Measurements from ENCODE around the gene NYNRIN. TPM values are rescaled to one million over a fixed set of nuclear protein-coding genes. Genes with fewer than 3 reads are reported as not detected.

NYNRIN gene
- total and polyA plus RNA-seq, 2 donors (not counting 3 experiments of a cell fraction or from before 2014, with no cell fraction given): 37.2 to 42.8 TPM

GRCh38 chr14:24422694-24423601 is 24.1 kb downstream of the NYNRIN start:
- intact Hi-C loops (cut with micrococcal nuclease) (no loop called here), dilution Hi-C loops (cut with MboI; ENCODE audit: extremely low pct_ligation_motif_present, low sequenced_read_pairs) (no loop called here)
- TF ChIP-seq MAX (IDR thresholded peaks at IDR 0.05; ENCODE audit: insufficient read depth, insufficient read length) (no peak), POLR2AphosphoS5 (IDR thresholded peaks at IDR 0.05; ENCODE audit: insufficient read depth, low read depth, low read length) (no peak), FOS (IDR thresholded peaks at IDR 0.05; ENCODE audit: borderline replicate concordance, insufficient read depth, low read length) (no peak), GATA2 (IDR thresholded peaks at IDR 0.05; ENCODE audit: insufficient read depth, insufficient read length, low read depth, low read length) (no peak), POLR2A (IDR thresholded peaks at IDR 0.05; ENCODE audit: low read depth, low read length) (no peak), MYC (IDR thresholded peaks at IDR 0.05; ENCODE audit: low read depth, low read length) (no peak), JUN (IDR thresholded peaks at IDR 0.05; ENCODE audit: borderline replicate concordance, insufficient read depth, insufficient read length, low read depth) (no peak), CTCF (IDR thresholded peaks at IDR 0.05; ENCODE audit: extremely low read depth in 1 of 2, insufficient read depth in 1 of 2, low read depth in 1 of 2, low read length in 2 of 2) (no peak), EZH2 (IDR thresholded peaks at IDR 0.05; ENCODE audit: borderline replicate concordance, low read depth, low read length, severe bottlenecking) (no peak)
- Histone ChIP-seq H3K4me2 (ENCODE audit: insufficient read depth, low read length) (no peak overlapping the region), H3K4me3 (replicated peaks in 1 of 3; ENCODE audit: insufficient read depth in 1 of 3, low read depth in 1 of 3, low read length in 3 of 3) (no peak overlapping the region), H3K9me3 (replicated peaks; ENCODE audit: control insufficient read depth, insufficient read depth, low read length) (no peaks in the 10 kb centered on the region), H2AFZ (ENCODE audit: low read depth, low read length) (no peak overlapping the region), H3K9me1 (replicated peaks; ENCODE audit: control insufficient read depth, extremely low read depth, insufficient read depth, low read length) (no peaks in the 10 kb centered on the region), H4K20me1 (replicated peaks; ENCODE audit: control insufficient read depth, extremely low read depth, insufficient read depth, low read length) (no peaks in the 10 kb centered on the region), H3K9ac (replicated peaks; ENCODE audit: extremely low read depth, insufficient read depth, low read length) (no peak overlapping the region), H3K27ac (ENCODE audit: insufficient read depth, low read depth, low read length) (no peak overlapping the region), H3K4me1 (ENCODE audit: control insufficient read depth, extremely low read depth, insufficient read depth, low read length) (peaks cover 54% of the 10 kb centered on the region), H3K27me3 (ENCODE audit: control insufficient read depth in 2 of 2, insufficient read depth in 2 of 2, low read length in 2 of 2) (no peaks in the 10 kb centered on the region), H3K36me3 (ENCODE audit: control insufficient read depth in 2 of 2, extremely low read depth in 1 of 2, insufficient read depth in 2 of 2, low read length in 2 of 2) (no peaks in the 10 kb centered on the region), H3K79me2 (ENCODE audit: control insufficient read depth, insufficient read depth, low read length) (no peaks in the 10 kb centered on the region)
- POLR2A ChIA-PET: interaction anchor here (1.2 kb wide), 1 partner anchor 31 kb away, joined by 3 read pairs; no protein-coding TSS in a partner anchor
- DNase-seq (ENCODE audit: low read depth, low spot score) (no peak), FAIRE-seq (no peak)
- CTCF ChIA-PET: interaction anchor here (1.1 to 3.8 kb wide), 5 partner anchors 9 to 90 kb away, joined by 3 to 42 read pairs (median 7); no protein-coding TSS in a partner anchor
- BruUV-seq (replicated peaks): no TSS peak

Measured in endothelial cell of umbilical vein (primary cell).